Endometrium (tissue), 2 donors: ENCODE measurements around the gene HSPA1B.
"Not testable (repeated sequence)": the region's sequence is repeated elsewhere in the genome, so short reads cannot be mapped to it uniquely, and the experiment has no call there.

ENCODE experiments used
- FAIRE-seq: peaks from 2 replicates; lab custom pipeline; 2012; peaks lifted over from hg19 to GRCh38; lab: Jason Lieb, UNC
- donor health status: control.
- donor health status: control.

Gene HSPA1B

DNA sequence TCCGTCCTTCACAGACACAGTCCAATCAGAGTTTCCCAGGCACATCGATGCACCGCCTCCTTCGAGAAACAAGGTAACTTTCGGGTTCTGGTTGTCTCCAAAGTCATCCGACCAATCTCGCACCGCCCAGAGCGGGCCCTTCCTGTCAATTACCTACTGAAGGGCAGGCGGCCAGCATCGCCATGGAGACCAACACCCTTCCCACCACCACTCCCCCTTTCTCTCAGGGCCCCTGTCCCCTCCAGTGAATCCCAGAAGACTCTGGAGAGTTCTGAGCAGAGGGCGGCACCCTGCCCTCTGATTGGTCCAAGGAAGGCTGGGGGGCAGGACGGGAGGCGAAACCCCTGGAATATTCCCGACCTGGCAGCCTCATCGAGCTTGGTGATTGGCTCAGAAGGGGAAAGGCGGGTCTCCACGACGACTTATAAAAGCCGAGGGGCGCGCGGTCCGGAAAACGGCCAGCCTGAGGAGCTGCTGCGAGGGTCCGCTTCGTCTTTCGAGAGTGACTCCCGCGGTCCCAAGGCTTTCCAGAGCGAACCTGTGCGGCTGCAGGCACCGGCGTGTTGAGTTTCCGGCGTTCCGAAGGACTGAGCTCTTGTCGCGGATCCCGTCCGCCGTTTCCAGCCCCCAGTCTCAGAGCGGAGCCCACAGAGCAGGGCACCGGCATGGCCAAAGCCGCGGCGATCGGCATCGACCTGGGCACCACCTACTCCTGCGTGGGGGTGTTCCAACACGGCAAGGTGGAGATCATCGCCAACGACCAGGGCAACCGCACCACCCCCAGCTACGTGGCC lies at the start of gene HSPA1B:
TSS of gene HSPA1B (plus strand) at position 453 of the 794 bp plus-strand sequence. CDS start at position 666, 213 bp downstream.
- FAIRE-seq = peak; percentile 94

DNA sequence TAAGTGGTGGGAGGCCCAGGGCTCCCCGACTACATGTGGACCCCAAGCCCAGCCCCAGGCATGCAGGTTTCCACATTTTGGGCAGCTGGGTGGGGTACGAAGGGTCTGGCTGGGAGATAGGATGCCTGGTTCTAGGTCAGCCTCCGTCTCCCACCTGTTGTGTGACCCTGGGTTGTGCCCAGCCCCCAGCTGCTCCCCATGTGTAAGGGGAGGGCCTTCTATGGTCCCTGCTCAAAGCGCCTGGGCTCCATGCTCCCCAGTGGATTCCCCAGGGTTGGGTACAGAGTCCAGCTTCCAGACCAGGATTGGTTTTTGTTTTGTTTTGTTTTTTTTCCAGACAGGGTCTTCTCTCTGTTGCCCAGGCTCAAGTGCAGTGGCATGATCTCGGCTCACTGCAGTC lies 49.3 kb upstream of the HSPA1B start:
- no peak for FAIRE-seq

DNA sequence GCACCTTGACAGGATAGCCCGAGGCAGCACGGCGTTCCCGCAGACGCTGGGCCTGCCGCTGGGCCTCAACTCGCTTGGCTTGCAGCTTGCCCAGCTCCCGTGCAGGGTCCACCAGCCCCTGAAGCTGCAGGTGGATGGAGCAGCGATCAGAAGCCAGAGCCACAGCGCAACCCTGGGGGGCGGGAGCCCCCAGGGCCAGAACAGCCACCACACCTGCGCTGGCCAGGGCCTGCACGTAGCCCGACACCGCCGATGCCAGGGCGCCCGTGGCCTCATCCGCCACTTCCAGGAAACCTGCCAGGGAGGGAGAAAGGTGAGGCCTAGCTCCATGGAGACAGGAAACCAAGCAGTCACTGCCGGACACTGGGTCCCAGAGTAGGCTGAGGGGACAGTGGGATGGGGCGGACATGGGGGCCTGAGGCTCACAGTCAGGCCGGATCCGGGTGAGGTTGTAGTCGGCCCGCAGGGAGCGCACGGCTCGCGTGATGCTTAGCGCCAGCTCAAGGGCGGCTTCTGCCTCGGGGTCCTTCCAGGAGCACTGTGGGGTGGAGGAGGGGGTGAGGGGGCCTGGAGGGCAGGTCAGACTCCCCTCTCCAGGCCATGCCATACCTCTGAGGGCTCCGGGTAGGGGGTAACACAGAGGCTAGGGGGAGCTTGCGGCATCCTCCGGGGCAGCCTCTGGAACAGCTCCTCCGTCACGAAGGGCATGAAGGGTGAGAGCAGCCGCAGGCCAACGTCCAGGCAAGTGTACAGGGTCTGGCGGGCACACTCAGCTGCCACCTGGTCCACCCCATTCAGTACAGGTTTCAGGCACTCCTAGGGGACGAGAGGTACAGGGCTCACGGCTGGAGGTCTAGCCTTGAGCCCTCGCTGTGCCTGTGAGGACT lies 48.3 kb upstream of the HSPA1B start:
- no peak for FAIRE-seq

GRCh38 chr6:31779908-31780307 lies 47.6 kb upstream of the HSPA1B start:
- no peak for FAIRE-seq

DNA sequence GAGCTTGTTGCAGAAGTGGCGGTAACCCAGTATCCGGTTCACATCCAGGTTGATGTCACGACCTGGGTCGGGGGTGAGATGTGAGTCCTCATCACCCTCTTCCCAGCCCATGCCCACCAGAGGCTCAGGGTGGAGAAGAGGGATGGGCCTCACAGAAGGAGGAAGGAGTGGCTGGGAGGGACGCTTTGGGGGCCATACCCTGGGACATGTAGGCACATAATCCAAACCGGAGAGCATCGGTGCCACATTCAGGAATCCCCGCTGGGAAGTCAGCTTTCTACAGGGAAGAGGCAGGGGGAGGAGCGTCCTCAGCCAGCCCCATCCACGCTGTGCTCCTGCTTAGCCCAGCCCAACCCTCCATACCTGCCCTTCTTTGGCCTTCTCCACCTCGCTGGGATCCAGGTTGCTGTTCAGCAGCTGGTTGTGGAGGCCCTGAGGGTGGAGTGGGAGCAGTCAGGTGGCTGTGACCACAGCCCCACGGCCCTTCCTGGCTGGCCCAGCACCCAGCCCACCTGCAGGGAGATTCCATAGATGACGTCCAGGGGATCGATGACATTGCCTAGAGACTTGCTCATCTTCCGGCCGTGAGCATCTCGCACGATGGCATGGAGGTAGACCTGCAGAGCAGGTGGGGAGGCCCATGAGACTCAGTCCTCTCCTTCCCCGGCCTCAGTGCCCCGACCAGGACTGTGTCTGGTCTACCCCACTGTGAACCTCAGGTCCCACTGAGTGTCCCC lies 46.9 kb upstream of the HSPA1B start:
- FAIRE-seq = no peak

GRCh38 chr6:31781244-31782125 lies 46.1 kb upstream of the HSPA1B start:
- no peak for FAIRE-seq

DNA sequence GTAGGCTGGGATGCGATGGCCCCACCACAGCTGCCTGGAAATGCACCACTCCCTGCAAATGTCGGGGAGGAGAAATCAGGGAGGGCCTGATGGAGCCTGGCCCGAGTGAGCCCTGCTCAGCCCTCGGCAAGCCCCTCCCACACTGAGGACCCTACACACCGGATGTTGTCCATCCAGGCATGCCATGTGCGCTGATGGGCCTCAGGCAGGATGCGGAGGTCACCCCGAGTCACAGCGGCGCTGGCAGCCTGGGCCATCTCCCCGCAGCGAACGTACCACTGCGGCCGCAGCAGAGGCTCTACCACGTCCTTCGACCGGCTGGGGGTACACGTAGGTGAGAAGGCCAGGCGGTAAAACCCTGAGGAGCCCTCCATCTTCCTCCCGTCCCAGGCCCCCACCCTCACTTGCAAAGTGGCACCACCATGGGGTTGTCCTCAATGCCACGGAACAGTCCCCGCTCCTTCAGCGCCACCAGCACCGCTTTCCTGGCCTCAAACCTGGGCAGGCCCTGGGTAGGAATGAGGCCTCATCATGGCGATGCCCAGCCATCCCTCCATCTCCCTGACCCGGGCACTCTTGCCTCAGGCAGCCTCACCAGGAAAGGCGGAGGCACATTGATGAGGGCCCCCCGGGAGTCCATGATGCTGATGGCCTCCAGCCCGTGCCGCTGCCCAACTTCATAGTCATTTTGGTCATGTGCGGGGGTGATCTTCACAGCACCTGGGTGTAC lies 45.2 kb upstream of the HSPA1B start:
- FAIRE-seq = no peak

GRCh38 chr6:31784098-31784925 lies 43.2 kb upstream of the HSPA1B start:
- no peak for FAIRE-seq

DNA sequence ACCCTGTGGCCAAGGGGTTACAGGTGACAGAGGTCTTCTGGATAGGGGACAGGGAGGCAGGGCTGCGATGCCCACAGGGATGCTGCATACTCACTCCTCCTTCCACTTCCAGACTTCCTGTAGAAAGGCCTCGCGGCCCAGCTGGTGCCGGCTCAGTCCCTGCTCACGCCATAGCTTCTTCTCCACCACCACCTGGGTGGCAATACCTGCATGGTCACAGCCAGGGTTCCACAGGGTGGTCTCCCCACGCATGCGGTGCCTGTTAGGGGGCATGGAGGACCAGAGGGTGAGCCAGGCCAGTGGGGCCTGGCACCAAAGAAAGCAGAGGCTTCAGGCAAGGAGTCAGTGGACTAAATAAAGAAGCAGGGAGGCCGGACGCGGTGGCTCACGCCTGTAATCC lies 42.1 kb upstream of the HSPA1B start:
- no peak for FAIRE-seq

GRCh38 chr6:31791324-31792089 lies 36.0 kb upstream of the HSPA1B start:
- no peak for FAIRE-seq

DNA sequence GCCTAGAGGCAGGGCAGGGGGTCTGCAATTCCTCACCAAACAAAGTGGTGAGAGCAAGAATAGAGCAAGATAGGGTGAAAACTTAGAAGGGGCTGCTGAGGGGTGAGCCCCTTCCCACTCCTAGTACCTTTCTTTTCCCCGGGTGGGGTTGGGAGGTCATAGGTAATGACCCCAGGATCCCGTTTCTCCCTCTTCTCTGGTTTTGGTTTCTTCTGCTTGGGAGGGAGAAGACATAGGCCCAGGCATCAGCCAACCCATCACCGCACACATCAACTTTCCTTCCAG lies 35.5 kb upstream of the HSPA1B start:
- FAIRE-seq = no peak

DNA sequence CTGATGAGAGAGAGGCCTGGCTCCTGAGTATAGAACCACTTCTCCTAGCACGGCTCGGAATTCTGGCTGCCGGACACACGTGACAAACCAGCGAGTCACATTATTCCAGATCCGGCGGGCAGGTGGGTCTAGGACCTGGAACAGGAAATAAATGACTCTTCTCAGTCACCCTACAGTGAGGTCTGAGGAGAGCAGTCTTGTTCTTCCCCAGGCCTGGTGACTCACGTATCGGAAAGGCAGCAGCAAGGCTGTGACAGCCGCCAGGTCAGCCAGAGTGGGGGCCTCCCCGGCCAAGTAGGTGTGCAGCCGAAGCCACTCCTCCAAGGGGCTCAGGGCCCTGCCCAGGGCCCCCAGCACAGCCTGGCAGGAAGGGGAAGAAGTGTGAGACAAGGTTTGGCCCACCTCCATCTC lies 34.8 kb upstream of the HSPA1B start:
- no peak for FAIRE-seq

GRCh38 chr6:31793927-31794245 lies 33.7 kb upstream of the HSPA1B start:
- FAIRE-seq = not testable (repeated sequence)

GRCh38 chr6:31794294-31794865 lies 33.2 kb upstream of the HSPA1B start:
- FAIRE-seq = no peak

GRCh38 chr6:31794866-31795615 lies 32.5 kb upstream of the HSPA1B start:
- FAIRE-seq = no peak

DNA sequence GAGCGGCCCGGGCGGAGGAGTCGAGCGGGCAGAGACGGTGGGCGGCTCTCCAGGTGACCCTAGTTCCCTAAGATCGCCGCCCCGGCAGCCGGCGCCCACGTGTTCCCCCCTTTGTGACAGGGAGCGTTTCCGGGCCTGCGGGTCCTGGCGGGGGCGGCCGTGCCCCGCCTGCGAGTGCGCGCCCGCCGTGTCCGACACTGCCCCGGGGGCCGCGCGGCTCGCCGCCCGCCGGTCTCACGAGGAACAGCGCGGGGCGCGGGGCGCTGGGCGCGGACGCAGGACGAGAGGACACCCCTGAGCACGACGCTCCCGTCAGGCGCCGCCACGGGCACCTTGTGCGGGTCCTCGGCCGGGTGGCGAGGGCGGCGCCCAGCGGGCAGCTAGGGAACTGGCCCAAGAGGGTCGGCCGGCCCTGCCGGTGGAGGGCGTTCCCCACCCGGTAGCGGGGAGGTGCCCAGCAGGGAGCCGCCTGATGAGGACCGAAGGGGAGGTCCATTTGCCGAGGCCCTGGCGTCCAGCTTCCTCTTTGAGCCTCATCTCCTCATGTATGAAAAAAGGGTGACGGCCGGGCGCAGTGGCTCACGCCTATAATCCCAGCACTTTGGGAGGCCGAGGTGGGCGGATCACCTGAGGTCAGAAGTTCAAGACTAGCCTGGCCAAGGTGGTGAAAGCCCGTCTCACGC lies 31.8 kb upstream of the HSPA1B start, which contains the start of gene VARS1:
TSS of gene VARS1 (minus strand) at position 137 of the 683 bp plus-strand sequence. CDS start 535 bp downstream, outside the sequence.
- FAIRE-seq = no peak

- no peak for FAIRE-seq
Measured at GRCh38 chr6:31796993-31797385, 30.5 kb upstream of the HSPA1B start.

DNA sequence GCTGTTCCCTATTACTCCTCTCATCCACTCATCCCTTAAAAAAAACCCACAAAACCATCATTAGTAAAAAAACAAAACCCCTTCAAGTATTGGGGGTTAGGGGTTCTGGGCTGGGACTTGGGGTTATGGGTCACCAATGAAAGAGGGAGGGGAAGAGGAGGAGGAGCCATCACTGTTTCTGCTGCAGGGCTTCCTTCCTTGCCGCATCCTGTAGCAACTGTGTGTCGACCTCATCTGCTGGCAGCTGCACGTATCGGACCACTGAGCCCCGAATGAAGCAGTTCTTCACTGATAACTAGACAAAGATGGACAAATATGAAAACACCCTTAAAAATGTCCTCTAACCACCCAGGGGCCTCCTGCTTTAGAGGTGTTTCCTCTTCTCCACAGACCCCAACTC lies 29.9 kb upstream of the HSPA1B start:
- no peak for FAIRE-seq
